ENCODE measurements around the gene HPCAL1. TPM values are rescaled to one million over a fixed set of nuclear protein-coding genes. Genes with fewer than 3 reads are reported as not detected.

HPCAL1 gene
- 100 to 1,000 TPM; 109 to 114 TPM for total RNA-seq

GRCh38 chr2:10302479-10303180 lies at the start of gene HPCAL1:
Gene HPCAL1, plus strand, starts transcription at chr2:10302904. Its CDS starts 116,854 bp downstream, at chr2:10419758.
- no peaks in the 10 kb centered on the region for H3K27me3 Mint-ChIP-seq
- H3K9me3 Mint-ChIP-seq (ENCODE audit: low read depth): peaks cover 3% of the 10 kb centered on the region
- ChIA-PET CTCF (interaction anchor here (0.6 to 10.3 kb wide), 8 partner anchors 13 to 555 kb away, joined by 3 to 88 read pairs (median 4); no protein-coding TSS in a partner anchor), POLR2A (interaction anchor here (0.9 to 2.4 kb wide), 4 partner anchors 26 to 106 kb away, joined by 3 to 10 read pairs (median 6); no protein-coding TSS in a partner anchor)
- peak within 1 kb of the TSS; percentile 100 for H3K4me3 Mint-ChIP-seq
- ATAC-seq (peak; percentile 72), DNase-seq (peak; percentile 91)
- H3K4me1 Mint-ChIP-seq: peaks cover 65% of the 10 kb centered on the region
- H3K27ac Mint-ChIP-seq: peak within 1 kb of the TSS; percentile 89
- peaks cover 7% of the 10 kb centered on the region for H3K36me3 Mint-ChIP-seq (ENCODE audit: low read depth)
- intact Hi-C loops (cut with DNase I, micrococcal nuclease): loop anchor here (1.0 to 10.0 kb wide), 16 partner anchors 29 to 1468 kb away; partner anchors contain the start of genes ODC1 (in 2 of the 2), CPSF3 (in 1 of the 2), GRHL1 (in 1 of the 2) and ITGB1BP1 (in 1 of the 2)

DNA sequence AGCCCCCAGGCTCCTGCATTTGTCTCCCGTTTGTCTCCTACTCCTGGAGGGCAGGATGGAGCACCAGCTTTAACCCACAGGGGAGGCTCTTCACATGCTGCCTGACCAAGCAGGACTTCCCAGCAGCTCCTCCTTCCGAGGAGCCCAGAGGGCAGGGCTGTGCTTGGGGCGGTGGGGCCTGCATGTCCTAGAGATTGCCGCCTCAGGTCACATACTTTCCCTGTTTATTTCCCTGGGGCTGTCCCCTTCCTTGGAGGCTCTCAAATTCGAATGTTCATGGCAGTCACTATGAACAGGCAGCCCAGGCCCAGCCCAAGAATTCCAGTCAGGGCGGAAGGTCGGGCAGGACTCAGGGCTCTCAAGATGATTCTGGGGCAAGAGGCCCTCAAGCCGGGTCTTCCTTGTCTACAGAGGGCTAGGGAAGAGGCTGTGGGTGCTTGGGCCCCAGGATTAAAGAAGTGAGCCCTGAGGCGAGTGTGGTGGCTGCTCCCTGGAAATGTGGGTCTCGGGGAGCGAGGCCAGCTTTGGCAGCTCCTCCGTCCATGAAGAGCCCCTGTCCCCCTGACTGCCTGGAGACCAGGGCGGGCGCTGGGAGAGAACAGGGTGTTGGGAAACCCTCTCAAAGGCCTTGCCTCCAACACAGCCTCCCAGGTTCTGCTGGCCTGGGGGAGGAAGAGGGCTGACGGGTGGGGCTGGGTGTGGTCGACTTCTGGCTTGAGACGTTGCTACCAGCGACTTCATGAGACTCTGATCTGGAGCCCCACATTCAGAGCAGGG lies 48.9 kb upstream of the HPCAL1 start:
- intact Hi-C loops (cut with DNase I, micrococcal nuclease): no loop called here
- CTCF ChIA-PET: interaction anchor here (1.0 kb wide), 1 partner anchor 464 kb away, joined by 3 read pairs; no protein-coding TSS in a partner anchor
- H3K4me3 Mint-ChIP-seq: no peak overlapping the region
- no peaks in the 10 kb centered on the region for H3K36me3 Mint-ChIP-seq (ENCODE audit: low read depth)
- no peak for ATAC-seq
- H3K9me3 Mint-ChIP-seq (ENCODE audit: low read depth): peaks cover 19% of the 10 kb centered on the region
- H3K27me3 Mint-ChIP-seq: no peaks in the 10 kb centered on the region
- H3K27ac Mint-ChIP-seq: no peak overlapping the region
- no peak for DNase-seq
- H3K4me1 Mint-ChIP-seq: no peaks in the 10 kb centered on the region
- POLR2A ChIA-PET: no interaction called here

DNA sequence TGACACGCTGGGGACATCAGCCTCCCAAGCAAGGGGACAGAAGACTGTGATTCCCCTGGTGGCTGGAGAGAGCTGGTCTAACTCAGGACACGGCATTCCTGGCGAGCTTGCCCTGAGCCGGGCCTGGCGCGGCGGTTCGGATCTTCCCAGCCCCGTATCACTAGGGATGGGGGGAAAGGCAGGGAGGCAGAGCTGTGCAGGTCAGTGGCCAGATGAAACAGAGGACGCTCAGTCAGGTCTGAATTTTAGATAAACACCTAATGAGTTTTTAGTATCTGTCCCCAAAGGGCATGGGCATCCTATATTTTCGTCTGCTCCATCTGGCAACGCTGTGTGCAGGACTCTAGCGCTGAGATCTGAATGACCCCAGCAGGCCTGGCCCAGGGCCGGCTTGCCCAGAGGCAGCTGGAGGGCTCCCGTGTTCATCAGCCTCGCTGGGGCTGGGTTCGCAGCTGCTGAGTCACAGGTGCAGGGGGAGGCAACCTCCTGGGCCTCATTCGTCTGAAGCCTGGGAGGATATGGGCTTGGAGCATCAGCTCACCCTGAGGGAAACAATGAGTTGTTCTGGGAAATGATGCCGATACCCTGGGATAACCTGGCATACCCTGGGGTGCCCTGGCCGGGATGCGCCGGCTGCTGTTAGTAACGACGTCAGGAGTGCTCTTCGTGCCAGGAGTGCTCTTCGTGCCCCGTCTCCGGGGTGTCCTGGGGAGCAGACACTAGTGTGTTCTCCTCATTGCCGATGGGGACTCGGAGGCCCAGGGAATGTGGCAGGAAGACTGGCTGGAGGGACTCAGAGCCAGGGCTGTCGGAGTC lies 48.1 kb upstream of the HPCAL1 start:
- DNase-seq (no peak), ATAC-seq (no peak)
- no peak overlapping the region for H3K27ac Mint-ChIP-seq
- POLR2A ChIA-PET: no interaction called here
- H3K9me3 Mint-ChIP-seq (ENCODE audit: low read depth): peaks cover 19% of the 10 kb centered on the region
- no peaks in the 10 kb centered on the region for H3K27me3 Mint-ChIP-seq
- no peak overlapping the region for H3K4me3 Mint-ChIP-seq
- intact Hi-C loops (cut with DNase I, micrococcal nuclease): no loop called here
- no peaks in the 10 kb centered on the region for H3K4me1 Mint-ChIP-seq
- CTCF ChIA-PET: no interaction called here
- H3K36me3 Mint-ChIP-seq (ENCODE audit: low read depth): no peaks in the 10 kb centered on the region

DNA sequence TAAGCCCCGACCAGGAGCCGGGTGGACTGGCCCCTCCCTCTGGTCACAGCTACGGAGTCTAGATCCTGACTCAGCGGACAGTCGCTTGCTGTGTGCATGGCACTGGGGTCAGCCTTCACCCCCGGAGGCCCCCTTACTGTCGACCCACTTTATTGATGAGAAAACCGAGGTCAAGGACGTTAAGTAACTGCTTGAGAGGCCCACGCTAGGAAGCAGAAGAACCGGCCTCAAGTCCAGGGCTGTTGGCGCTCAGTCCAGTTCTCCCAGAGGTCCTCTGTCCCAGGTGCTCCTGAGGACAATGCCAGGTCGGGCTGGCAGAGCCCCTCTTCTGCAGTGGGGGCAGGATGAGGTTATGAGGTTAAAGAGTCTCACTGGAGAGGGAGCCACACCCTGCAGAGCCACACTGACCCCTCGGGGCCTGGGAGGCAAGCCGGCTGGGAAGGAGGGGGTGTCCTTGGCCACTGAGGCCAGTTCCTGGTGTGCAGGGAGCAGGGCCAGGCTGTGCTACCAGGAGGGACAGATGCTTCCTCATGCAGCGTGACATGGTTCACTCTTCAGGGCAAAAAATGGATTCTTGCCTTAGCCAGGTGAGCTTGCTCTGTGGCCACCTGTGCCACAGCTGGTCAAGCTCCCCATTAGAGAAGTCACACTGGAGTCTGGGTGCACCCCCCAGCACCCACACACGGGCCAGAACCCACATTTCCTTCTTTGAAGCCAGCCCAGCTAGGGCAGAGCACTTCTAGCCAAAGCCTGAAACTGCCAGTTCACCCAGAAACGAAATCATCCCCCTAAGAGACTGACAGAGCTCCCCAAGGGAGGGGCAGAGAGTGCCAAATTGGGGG lies 47.3 kb upstream of the HPCAL1 start:
- no peaks in the 10 kb centered on the region for H3K36me3 Mint-ChIP-seq (ENCODE audit: low read depth)
- ChIA-PET CTCF (no interaction called here), POLR2A (no interaction called here)
- no peak overlapping the region for H3K4me3 Mint-ChIP-seq
- intact Hi-C loops (cut with DNase I, micrococcal nuclease): no loop called here
- H3K27ac Mint-ChIP-seq: no peak overlapping the region
- H3K27me3 Mint-ChIP-seq: no peaks in the 10 kb centered on the region
- H3K4me1 Mint-ChIP-seq: no peaks in the 10 kb centered on the region
- H3K9me3 Mint-ChIP-seq (ENCODE audit: low read depth): peaks cover 13% of the 10 kb centered on the region
- ATAC-seq: no peak
- no peak for DNase-seq

DNA sequence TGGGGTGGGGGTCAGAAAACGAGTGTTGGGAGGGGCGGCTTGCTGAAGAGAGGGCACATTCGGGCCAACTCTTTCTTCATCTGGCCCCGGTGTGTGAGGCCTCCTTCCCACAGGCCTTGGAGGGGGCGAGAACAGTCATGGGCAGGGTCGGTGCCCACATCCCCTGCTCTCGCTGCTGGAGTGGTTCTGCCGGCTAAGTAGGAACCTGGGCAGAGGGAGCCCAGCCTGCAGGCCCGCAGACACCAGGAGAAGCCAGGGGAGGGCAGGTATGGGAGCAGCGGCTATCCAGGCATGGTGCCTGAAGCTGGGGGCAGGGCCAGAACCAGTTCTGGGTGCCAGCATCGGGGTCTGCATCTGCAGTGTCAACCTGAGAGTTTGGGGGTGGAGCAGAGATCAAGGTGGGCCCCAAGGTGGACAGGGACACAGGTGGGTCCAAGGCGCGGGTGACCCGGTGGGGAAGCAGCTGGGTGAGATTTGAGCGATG lies 46.6 kb upstream of the HPCAL1 start:
- no peak for DNase-seq
- Mint-ChIP-seq H3K36me3 (ENCODE audit: low read depth) (no peaks in the 10 kb centered on the region), H3K4me3 (no peak overlapping the region), H3K27me3 (no peaks in the 10 kb centered on the region), H3K9me3 (ENCODE audit: low read depth) (peaks cover 6% of the 10 kb centered on the region), H3K4me1 (no peaks in the 10 kb centered on the region), H3K27ac (no peak overlapping the region)
- intact Hi-C loops (cut with DNase I, micrococcal nuclease): no loop called here
- POLR2A ChIA-PET: no interaction called here
- CTCF ChIA-PET: no interaction called here
- ATAC-seq: no peak

DNA sequence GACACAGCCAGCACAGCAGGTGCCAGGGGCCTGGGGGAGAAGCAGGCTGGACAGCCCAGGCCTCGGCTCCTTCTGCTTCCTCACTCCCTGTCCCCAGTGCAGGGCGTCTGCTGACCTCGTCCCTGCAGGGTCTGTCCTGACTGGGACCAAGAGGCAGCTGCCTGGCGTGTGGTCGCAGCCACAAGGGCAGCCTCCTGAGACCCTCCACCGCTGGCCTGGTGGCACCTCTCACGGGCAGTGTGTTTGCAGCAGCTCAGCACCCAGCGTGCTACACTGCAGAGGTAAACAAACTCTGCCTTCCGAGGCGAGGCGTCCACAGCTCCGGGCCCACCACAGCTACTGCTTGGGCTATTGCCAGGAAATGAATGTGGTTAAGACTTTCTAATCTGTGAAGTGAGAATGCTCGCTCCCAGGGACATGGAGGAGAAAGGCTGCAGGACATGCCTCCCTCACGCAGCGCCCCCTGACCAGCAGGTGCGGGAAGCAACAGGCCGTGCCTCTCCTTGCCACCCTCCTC lies 46.1 kb upstream of the HPCAL1 start:
- intact Hi-C loops (cut with DNase I, micrococcal nuclease): no loop called here

DNA sequence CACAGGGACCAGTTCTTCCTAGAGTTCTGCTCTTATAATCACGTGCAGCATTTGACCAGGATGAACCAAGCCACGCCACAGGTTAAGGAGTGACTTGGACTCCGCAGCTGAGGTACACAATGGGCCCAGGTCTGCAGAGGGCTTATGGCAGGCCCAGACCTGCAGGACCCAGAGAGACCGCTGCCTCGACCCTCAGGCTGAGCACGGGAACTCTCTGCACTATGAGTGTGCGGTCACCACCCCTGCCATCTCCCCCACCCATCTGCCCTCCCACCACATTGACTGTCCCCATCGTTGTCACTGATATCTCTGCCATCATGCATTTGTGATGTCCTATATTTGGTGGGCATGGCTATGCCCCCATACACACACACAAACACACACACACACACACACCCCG lies 45.7 kb upstream of the HPCAL1 start:
- no peak for ATAC-seq
- intact Hi-C loops (cut with DNase I, micrococcal nuclease): no loop called here
- no peak for DNase-seq
- H3K27ac Mint-ChIP-seq: no peak overlapping the region
- ChIA-PET POLR2A (interaction anchor here (0.6 kb wide), 1 partner anchor 186 kb away, joined by 3 read pairs; no protein-coding TSS in a partner anchor), CTCF (no interaction called here)
- H3K36me3 Mint-ChIP-seq (ENCODE audit: low read depth): no peaks in the 10 kb centered on the region
- peaks cover 1% of the 10 kb centered on the region for H3K9me3 Mint-ChIP-seq (ENCODE audit: low read depth)
- H3K4me3 Mint-ChIP-seq: no peak overlapping the region
- H3K4me1 Mint-ChIP-seq: no peaks in the 10 kb centered on the region
- H3K27me3 Mint-ChIP-seq: no peaks in the 10 kb centered on the region

More for the DNA sequence above, 46.1 kb upstream of the HPCAL1 start:
- ATAC-seq (no peak), DNase-seq (no peak)
- CTCF ChIA-PET: no interaction called here
- Mint-ChIP-seq H3K4me3 (no peak overlapping the region), H3K27me3 (no peaks in the 10 kb centered on the region), H3K4me1 (no peaks in the 10 kb centered on the region), H3K27ac (no peak overlapping the region), H3K36me3 (ENCODE audit: low read depth) (no peaks in the 10 kb centered on the region), H3K9me3 (ENCODE audit: low read depth) (peaks cover 3% of the 10 kb centered on the region)
- POLR2A ChIA-PET: no interaction called here

GRCh38 chr2:10257500-10258147 lies 45.1 kb upstream of the HPCAL1 start:
- H3K9me3 Mint-ChIP-seq (ENCODE audit: low read depth): no peaks in the 10 kb centered on the region
- POLR2A ChIA-PET: interaction anchor here (0.6 kb wide), 1 partner anchor 185 kb away, joined by 3 read pairs; no protein-coding TSS in a partner anchor
- no peaks in the 10 kb centered on the region for H3K27me3 Mint-ChIP-seq
- H3K27ac Mint-ChIP-seq: no peak overlapping the region
- no peaks in the 10 kb centered on the region for H3K4me1 Mint-ChIP-seq
- ATAC-seq (no peak), DNase-seq (no peak)
- no peak overlapping the region for H3K4me3 Mint-ChIP-seq
- CTCF ChIA-PET: interaction anchor here (1.0 kb wide), 1 partner anchor 95 kb away, joined by 4 read pairs; no protein-coding TSS in a partner anchor
- intact Hi-C loops (cut with DNase I, micrococcal nuclease): no loop called here
- no peaks in the 10 kb centered on the region for H3K36me3 Mint-ChIP-seq (ENCODE audit: low read depth)

GRCh38 chr2:10258326-10258725 lies 44.4 kb upstream of the HPCAL1 start:
- Mint-ChIP-seq H3K27ac (no peak overlapping the region), H3K4me3 (no peak overlapping the region), H3K27me3 (no peaks in the 10 kb centered on the region), H3K36me3 (ENCODE audit: low read depth) (no peaks in the 10 kb centered on the region), H3K9me3 (ENCODE audit: low read depth) (no peaks in the 10 kb centered on the region), H3K4me1 (no peaks in the 10 kb centered on the region)
- no peak for ATAC-seq
- no peak for DNase-seq
- ChIA-PET CTCF (interaction anchor here (1.0 kb wide), 1 partner anchor 95 kb away, joined by 4 read pairs; no protein-coding TSS in a partner anchor), POLR2A (no interaction called here)
- intact Hi-C loops (cut with DNase I, micrococcal nuclease): no loop called here

- DNase-seq: no peak
- Mint-ChIP-seq H3K27me3 (no peaks in the 10 kb centered on the region), H3K4me1 (no peaks in the 10 kb centered on the region), H3K36me3 (ENCODE audit: low read depth) (no peaks in the 10 kb centered on the region), H3K27ac (no peak overlapping the region), H3K4me3 (no peak overlapping the region), H3K9me3 (ENCODE audit: low read depth) (no peaks in the 10 kb centered on the region)
- intact Hi-C loops (cut with DNase I, micrococcal nuclease): no loop called here
- CTCF ChIA-PET: interaction anchor here (1.0 kb wide), 1 partner anchor 94 kb away, joined by 4 read pairs; no protein-coding TSS in a partner anchor
- ATAC-seq: no peak
- POLR2A ChIA-PET: no interaction called here
Measured at GRCh38 chr2:10258726-10259125, 44.0 kb upstream of the HPCAL1 start.
